MV-4-11 (cell line): Measurements from ENCODE around the gene ISL2.
A peak's percentile ranks its signal among the peaks of the same experiment; 100 is the strongest.

Source experiments
- DNase-seq: peaks from one replicate; lab custom pipeline; 2025; lab: John Stamatoyannopoulos, UW

Gene ISL2

DNA sequence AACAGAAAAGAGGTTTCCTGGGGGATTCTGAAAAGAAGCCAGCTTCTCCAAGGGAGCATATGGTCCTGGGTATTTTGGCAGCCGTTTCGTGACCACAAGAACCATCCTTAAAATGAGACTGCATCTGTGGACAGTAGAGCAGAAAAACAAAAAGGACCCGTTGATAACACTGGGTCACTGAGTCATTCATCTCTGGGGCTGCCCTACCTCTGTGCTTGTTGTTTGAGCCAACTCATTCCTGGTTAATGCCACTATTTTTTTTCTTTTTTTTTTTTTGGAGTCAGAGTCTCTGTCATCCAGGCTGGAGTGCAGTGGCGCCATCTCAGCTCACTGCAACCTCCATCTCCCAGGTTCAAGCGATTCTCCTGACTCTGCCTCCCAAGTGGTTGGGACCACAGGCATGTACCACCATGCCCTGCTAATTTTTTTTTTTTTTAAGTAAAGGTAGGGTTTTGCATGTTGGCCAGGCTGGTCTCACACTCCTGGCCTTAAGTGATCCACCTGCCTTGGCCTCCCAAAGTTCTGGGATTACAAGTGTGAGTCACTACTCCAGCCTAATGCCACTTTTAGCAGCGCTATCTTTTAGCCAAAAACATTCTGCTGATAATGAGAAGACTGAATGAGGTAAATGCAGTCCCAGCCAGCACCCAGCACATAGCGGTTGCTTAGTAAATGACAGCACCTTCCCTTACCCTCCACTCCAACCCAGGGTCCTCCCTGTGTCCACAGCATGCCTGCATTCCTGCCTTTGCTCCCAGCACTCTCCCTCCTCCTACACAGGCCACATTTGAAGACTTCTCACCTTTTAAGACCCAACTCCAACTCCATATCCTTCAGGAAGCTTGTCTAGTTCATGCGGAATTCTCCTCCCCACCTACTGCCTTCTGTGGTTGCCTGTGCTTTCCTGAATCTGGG, 9.1 kb upstream of the ISL2 start:
- no peak for DNase-seq

DNA sequence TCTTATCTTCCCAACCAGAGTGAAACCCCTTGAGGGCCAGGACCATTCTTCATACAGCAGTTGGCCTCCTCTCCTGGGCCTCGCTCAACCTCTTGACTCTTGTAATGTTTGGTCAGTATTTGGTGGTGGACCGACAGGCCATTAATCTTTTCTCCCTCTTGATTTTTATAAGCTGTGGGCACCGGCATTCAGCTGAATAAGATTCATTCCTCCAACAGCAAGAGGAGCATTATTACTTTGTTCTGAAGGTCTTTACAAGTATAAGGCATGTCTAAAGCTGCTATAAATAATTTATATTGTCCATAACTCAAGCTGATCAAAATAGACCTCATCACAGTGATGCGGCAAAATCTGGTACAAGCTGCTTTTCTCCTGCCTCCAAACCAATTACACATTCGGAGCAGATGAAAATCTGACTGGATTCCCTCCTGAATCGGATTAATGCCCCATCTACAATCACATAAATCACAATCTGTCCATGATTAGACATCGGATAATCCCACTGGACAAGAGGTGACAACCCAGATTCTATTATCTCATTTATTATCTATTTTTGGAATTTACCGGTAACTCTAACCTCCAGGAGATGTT, 8.4 kb upstream of the ISL2 start:
- DNase-seq, result no peak

GRCh38 chr15:76328958-76329357, 7.6 kb upstream of the ISL2 start:
- no peak for DNase-seq

GRCh38 chr15:76330080-76330680, 6.4 kb upstream of the ISL2 start:
- peak; percentile 37 for DNase-seq

- no peak for DNase-seq
Measured at GRCh38 chr15:76332796-76333195, 3.8 kb upstream of the ISL2 start.

- no peak for DNase-seq
Measured at GRCh38 chr15:76333309-76333708, 3.3 kb upstream of the ISL2 start.

- no peak for DNase-seq
Measured at GRCh38 chr15:76333720-76334437, 2.7 kb upstream of the ISL2 start.

GRCh38 chr15:76334438-76335306, 1.9 kb upstream of the ISL2 start:
- no peak for DNase-seq

DNA sequence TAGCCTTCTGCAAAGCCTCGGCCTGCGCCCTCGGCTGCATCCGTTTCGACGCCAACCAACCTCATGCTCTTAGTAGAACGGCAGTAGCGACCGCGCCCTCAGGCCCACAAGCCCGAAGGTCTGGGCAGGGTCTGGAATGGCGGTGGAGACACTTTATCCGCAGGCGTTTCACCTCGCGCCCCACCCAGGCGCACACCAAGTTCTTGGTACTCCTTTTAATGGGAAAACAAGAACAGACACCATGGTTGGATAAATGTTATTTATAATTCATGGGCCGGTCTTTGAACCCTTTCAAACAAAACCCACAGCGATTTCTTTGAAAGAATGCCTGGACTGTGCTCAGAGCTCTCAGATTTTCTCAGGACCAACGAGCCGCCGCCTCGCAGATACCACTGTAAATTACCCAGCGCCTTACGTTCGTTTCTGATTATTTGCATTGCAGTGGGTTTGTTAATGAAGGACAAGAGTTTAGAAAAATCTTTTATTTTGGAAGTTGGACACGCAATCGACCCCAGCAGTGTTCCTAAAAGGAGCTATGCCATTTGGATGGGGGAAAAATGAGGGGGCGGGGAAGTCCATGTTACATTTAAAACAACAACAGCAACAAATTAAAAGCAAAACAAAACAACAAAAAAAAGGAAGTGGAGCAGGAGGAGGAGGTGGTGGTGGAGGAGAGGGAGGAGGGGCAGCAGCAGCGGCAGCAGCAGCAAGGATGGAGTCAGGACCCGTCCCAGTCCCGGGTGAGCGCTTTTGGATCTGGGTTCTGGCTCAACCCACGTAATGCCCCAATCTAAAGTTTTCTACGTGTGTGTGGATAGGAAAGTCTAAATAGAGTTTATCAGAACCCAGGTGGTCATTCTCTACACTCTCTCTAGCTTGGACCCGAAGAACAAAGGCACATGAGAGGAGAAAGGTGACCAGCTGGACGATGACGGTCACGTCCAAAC, 993 bp upstream of the ISL2 start:
- DNase-seq, result peak; percentile 32

DNA sequence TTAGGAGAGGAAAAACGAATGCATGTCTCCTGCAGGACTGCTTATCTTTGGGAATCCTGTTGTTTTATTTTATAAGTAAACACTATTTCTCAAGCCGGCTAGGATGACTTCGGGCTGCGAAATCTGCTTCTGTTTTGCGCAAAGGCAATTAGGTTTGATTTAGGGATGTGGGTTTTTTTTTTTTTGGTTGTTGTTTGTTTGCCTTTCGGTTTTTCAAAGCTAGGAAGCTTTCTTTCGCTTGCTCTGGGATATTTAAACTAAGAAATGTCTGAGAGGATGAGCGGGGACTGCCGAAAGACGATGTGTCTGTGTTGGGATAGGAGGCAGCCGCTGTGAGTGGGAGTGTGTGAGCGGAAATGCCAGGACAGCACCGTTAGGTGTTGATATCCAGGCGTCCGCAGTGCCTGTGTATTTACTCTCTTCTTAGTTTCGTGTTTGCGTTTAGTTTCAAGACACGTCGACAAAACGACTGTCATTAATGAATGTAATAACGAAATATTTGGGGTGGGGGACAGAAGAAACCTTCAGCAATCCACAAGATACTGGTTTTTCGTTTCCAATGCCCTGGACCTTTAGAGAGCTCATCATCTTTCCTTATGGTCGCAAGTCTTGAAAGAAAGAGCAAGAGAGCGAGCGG, 604 bp downstream of the ISL2 start:
- peak; percentile 50 for DNase-seq

DNA sequence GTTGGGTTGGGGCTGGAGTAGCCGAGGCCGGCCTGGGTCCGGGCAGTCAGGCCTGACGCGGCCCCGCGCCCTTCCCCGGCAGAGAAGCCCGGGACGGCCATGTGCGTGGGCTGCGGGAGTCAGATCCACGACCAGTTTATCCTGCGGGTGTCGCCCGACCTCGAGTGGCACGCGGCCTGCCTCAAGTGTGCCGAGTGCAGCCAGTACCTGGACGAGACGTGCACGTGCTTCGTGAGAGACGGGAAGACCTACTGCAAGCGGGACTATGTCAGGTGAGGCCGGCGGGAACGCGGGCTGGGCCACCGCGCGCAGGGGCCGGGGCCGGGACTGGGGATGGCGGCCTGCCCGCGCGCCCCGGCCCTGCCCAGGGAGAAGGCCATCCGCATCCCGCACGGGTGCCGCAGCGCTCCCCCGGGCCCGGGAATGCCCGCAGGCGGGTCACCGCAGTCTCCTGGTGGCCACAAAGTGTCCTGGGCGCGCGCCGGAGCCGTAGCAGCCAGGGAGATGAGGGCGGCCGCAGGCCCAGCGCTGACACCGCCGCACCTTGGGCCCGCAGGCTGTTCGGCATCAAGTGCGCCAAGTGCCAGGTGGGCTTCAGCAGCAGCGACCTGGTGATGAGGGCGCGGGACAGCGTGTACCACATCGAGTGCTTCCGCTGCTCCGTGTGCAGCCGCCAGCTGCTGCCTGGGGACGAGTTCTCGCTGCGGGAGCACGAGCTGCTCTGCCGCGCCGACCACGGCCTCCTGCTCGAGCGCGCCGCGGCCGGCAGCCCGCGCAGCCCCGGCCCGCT, 1.3 kb downstream of the ISL2 start:
- peak; percentile 26 for DNase-seq

DNA sequence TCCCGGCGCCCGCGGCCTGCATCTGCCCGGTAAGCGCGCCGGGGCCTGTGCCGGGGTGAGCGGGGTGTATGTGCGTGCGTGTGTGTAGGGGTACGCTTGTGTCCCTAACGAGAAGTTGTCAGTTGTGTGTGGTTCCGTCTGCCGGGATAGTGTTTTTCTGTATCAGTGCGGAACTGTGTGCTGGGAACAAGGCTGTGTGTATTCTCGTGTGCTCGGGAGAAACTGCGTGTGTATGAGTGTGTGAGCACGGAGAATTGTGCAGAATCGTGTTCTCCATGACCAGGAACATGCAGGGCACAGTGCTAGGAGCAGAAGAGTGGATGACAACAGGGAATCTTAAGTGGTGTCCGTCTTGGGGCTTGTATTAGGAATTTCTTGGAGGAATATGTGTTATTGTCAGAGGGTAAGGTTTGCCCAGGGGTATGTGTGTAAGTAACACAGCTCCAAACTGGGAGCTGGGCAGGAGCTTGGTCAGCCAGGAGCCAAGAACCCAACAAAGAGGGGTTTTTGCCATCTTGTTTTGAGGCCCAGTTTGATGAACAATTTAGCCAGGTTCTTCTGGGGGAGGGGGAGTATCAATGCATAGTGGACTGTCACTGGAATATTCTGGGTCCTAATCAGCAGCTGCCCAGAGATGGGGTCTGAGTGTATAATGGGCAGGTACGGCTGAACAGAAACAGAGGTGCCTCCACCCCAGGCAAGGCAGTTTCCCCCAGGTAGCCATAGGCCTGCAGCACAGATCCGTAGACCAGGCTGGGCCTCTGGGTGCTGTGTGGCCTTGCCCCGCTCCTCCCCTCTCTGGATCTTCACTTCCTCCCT, 2.1 kb downstream of the ISL2 start:
- peak; percentile 84 for DNase-seq

GRCh38 chr15:76339305-76340197, 3.0 kb downstream of the ISL2 start:
- DNase-seq, result peak; percentile 30

GRCh38 chr15:76340198-76340802, 3.7 kb downstream of the ISL2 start:
- DNase-seq, result peak; percentile 30

DNA sequence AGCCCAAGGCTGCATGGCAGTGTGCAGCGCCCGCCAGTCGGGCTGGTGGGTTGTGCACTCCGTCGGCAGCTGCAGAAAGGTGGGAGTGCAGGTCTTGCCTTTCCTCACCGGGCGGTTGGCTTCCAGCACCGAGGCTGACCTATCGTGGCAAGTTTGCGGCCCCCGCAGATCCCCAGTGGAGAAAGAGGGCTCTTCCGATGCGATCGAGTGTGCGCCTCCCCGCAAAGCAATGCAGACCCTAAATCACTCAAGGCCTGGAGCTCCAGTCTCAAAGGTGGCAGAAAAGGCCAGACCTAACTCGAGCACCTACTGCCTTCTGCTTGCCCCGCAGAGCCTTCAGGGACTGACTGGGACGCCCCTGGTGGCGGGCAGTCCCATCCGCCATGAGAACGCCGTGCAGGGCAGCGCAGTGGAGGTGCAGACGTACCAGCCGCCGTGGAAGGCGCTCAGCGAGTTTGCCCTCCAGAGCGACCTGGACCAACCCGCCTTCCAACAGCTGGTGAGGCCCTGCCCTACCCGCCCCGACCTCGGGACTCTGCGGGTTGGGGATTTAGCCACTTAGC, 4.3 kb downstream of the ISL2 start:
- DNase-seq, result no peak

DNA sequence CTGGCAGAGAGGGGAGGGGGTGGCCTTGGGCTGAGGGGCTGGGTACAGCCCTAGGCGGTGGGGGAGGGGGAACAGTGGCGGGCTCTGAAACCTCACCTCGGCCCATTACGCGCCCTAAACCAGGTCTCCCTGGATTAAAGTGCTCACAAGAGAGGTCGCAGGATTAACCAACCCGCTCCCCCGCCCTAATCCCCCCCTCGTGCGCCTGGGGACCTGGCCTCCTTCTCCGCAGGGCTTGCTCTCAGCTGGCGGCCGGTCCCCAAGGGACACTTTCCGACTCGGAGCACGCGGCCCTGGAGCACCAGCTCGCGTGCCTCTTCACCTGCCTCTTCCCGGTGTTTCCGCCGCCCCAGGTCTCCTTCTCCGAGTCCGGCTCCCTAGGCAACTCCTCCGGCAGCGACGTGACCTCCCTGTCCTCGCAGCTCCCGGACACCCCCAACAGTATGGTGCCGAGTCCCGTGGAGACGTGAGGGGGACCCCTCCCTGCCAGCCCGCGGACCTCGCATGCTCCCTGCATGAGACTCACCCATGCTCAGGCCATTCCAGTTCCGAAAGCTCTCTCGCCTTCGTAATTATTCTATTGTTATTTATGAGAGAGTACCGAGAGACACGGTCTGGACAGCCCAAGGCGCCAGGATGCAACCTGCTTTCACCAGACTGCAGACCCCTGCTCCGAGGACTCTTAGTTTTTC, 4.9 kb downstream of the ISL2 start:
- no peak for DNase-seq
